ENCODE measurements around the gene TRIM73.
"Not testable (repeated sequence)": the region's sequence is repeated elsewhere in the genome, so short reads cannot be mapped to it uniquely, and the experiment has no call there.

Gene TRIM73

GRCh38 chr7:75415829-75416373 is 20.5 kb downstream of the TRIM73 start:
- DNase-seq: not testable (repeated sequence)

GRCh38 chr7:75416787-75417186 is 21.4 kb downstream of the TRIM73 start:
- DNase-seq: not testable (repeated sequence)

GRCh38 chr7:75418292-75418858 is 22.9 kb downstream of the TRIM73 start:
- DNase-seq: not testable (repeated sequence)

- not testable (repeated sequence) for DNase-seq
Observed at GRCh38 chr7:75419210-75419609, 23.8 kb downstream of the TRIM73 start.

DNA sequence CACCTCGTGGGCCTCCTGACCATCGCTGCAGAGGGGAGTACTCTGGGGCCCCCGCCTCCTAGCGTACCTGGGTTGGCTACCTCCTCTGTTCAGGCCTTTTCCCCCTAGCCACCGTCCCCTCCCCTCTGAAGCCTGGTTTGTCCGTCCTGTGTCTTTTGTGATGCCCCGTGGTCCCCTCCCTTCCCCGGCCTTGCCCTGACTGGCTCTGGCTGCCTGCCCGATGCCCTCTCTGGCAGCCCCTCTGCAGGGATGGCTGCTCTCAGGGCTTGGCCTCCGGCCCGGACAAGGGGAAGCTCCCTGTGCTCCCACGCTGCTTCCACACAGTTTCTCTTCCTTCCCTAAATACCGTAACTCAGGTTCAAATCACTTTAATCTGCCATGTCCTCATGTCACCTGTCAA is 24.3 kb downstream of the TRIM73 start:
- not testable (repeated sequence) for DNase-seq

DNA sequence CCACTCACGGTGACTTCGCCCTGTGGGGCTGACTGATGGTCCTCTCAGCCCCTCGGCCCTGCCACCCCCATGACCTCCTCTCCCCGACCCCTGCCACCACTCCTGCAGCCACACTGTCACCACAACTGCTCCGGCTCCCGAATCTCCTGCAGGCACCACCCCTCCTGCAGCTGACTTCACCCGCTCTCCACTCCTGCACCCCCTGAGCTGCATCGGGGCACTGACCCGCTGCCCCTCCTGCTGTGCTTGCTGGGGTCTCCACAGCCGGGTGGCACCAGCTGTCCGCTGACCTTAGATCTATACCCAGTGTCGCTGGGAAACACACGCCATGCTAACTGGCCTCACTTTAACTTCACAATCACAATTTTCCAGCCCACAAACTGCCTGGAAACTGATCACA is 24.7 kb downstream of the TRIM73 start:
- not testable (repeated sequence) for DNase-seq

DNA sequence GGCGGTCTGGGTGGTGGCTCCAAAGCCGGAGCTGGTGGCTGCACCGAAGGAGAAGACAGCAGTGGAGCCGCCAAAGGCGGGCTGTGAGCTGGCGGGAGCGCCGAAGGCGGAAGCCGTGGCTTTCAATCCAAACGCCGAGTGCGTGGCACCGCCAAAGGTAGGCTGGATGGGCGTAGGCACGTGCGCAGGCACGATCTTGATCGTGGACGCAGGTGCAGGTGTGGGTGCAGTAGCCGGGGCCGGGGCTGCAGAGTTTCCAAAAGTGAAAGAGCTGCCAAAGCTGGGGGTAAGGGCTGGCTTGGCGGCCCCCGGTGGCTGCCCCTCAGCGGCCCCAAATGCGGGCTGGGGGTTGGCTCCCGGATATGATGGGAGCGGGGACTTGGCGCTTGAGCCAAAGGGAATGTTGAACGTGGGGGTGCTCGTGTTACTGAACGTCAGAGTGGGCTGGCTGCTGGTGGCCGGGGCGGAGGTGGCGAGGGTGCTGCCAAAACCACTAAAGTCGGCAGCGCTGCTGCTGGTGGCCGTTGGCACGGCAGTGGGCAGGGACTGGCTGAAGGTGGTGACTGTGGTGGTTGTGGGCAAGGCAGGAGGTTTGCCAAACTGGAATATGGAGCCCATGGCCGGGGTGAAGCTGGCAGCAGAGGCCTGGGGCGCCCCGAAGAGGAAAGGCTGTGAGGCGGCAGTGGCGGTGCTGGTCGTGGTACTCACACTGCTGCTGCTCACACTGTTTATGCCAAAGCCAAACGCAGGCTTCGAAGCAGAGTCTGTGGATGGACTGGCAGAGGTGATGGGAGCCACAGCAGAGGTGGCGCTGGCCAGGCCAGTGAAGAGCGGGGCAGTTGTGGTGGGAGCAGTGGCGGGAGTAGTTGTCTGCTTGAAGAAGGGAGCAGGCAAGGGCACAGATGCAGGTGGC is 26.6 kb downstream of the TRIM73 start:
- not testable (repeated sequence) for DNase-seq

GRCh38 chr7:75423481-75423880 is 28.1 kb downstream of the TRIM73 start:
- DNase-seq: not testable (repeated sequence)

DNA sequence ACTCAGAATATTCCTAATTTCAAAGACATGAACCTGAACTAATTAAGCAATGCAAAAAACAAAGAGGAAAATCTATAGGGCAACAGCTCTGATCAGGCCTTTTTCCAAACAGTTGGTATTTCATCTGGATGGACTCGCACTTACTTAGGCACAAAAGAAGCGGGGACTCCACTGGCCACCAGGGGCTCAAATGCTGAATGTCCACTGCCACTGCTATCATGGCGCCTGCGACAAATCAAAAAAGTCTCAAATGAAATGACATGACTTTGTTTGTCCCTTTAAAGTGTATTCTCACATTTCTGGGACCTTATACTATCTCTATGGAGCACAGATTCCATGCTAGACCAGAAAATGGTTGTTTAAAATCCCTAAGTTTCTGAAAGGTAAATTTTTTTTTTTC is 43.6 kb downstream of the TRIM73 start:
- not testable (repeated sequence) for DNase-seq

GRCh38 chr7:75442101-75442464 is 46.7 kb downstream of the TRIM73 start:
- not testable (repeated sequence) for DNase-seq

GRCh38 chr7:75442465-75443111 is 47.2 kb downstream of the TRIM73 start:
- DNase-seq: not testable (repeated sequence)

DNA sequence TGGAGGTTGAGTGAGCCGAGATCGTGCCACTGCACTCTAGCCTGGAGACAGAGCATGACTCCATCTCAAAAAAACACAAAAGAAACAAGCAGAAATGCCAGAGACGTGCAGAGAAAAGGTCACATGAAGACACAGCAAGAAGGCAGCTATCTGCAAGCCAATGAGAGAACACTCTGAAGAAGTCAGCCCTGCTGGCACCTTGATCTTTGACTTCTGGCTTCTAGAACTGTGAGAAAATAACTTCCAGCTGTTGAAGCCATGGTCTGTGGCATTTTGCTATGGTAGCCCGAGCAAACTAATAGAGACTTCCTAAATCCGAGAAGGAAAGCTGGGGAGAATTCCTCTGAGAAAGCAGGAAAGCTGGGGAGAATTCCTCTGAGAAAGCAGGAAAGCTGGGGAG is 54.5 kb downstream of the TRIM73 start:
- not testable (repeated sequence) for DNase-seq

- DNase-seq: not testable (repeated sequence)
Observed at GRCh38 chr7:75452494-75452955, 57.1 kb downstream of the TRIM73 start.

All from NCI-H187 (cell line).